GM20000 (cell line): ENCODE results near the gene SEC63.

Source experiments
- DNase-seq: peaks from one replicate; pipeline ENCODE4 v3.0.0; 2012; ENCODE audit warnings: low spot score
- TF ChIP-seq, protein P1 (sequence below): IDR thresholded peaks from 2 replicates; pipeline ENCODE4 v1.5.1; 2012; ENCODE audit warnings: mild to moderate bottlenecking, control low read depth; ENCODE audit errors: extremely low read depth, missing control alignments

The SEC63 gene

DNA sequence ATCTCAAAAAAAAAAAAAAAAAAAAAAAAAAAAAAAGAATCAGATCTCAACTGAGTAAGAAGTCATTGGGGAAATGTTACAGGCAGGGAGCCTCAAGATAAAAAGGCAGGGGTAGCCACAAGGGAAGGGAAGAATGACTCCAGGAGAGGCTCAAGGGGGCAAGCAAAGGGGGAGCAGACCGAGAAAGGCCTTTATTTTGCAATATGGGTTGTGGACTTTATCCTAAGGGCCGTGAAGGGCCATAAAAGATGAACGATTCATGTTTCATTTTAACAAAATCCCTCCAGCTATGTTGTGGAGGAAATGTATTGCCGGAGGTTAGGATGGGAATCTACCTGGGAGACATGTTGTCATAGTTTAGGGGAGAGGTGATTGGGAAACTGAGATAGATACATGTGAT, 25.8 kb upstream of the SEC63 start:
- TF ChIP-seq, protein P1, sequence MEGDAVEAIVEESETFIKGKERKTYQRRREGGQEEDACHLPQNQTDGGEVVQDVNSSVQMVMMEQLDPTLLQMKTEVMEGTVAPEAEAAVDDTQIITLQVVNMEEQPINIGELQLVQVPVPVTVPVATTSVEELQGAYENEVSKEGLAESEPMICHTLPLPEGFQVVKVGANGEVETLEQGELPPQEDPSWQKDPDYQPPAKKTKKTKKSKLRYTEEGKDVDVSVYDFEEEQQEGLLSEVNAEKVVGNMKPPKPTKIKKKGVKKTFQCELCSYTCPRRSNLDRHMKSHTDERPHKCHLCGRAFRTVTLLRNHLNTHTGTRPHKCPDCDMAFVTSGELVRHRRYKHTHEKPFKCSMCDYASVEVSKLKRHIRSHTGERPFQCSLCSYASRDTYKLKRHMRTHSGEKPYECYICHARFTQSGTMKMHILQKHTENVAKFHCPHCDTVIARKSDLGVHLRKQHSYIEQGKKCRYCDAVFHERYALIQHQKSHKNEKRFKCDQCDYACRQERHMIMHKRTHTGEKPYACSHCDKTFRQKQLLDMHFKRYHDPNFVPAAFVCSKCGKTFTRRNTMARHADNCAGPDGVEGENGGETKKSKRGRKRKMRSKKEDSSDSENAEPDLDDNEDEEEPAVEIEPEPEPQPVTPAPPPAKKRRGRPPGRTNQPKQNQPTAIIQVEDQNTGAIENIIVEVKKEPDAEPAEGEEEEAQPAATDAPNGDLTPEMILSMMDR, result no peak
- no peak for DNase-seq

DNA sequence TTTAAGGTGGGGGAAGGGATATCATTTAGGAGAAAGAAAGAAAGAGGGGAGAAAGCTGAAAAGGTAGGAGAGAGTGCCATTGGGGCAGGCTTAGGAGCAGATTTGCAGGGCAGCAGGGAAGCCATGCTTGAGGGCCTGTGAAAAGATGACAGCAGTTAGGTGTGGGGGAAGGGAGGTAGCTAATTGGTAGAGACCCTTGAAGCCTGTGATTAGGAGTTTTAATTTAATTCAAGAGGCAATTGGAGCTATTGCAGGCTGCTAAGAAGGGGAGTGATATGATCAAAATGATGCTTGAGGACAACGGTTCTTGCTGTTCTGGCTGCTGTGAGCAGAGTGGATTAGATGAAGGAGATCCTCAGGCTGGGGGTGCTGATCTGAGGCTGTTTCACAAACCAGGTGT, 24.5 kb upstream of the SEC63 start:
- DNase-seq, result no peak
- TF ChIP-seq, protein P1, result no peak

DNA sequence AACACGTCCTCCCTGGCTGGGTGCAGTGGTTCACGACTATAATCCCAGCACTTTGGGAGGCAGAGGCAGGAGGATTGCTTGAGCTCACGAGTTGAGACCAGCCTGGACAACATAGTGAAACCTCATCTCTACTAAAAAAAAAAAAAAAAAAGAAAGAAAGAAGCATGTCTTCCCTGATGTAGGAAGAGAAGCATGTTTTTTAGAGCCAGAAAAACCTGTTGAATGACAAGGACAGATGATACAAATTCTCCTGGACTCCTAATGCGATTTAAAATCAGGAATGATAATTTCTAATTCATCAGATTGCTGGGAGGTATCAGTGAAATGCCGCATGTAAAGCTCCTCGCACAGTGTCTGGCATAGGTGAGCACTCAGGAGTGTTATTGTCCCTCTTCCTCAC, 23.7 kb upstream of the SEC63 start:
- TF ChIP-seq, protein P1, result no peak
- DNase-seq, result no peak

DNA sequence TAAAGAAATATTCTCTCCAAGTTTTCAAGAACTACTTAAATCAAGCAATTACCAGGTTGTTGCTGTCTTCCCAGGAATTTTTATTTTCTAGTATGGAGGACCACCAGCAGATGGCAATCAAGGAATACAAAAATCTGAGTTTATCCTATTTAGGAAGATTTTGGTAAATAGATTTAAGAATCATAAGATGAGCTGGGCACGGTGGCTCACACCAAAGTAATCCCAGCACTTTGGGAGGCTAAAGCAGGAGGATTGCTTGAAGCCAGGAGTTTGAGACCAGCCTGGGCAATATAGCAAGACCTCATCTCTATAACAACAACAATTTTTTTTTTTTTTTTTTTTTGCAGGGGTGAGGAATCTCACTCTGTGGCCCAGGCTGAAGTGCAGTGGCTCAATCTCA, 19.3 kb upstream of the SEC63 start:
- TF ChIP-seq, protein P1, result no peak
- DNase-seq, result no peak

DNA sequence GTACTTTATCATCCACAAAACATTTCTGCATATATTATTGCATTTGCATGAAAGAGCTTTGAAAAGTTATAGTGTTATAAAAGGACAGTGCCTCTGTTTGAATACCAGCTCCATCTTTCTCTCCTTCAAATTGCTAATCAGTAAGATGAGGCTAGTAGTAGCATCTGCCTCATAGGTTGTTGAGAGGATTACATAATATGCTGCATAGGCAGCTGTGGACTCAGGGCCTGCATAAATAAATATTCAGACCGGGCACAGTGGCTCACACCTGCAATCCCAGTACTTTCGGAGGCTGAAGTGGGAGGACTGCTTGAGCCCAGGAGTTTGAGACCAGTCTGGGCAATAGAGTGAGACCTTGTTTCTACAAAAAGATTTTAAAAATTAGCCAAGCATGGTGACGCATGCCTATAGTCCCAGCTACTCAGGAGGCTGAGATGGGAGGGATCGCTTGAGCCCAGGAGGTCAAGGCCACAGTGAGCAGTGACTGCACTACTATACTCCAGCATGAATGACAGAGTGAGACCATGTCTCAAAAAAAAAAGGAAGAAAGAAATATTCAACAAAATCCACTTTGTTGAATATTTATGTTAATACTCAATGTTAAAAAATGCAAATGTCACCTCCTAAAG, 18.3 kb upstream of the SEC63 start:
- TF ChIP-seq, protein P1, result no peak
- DNase-seq, result no peak

DNA sequence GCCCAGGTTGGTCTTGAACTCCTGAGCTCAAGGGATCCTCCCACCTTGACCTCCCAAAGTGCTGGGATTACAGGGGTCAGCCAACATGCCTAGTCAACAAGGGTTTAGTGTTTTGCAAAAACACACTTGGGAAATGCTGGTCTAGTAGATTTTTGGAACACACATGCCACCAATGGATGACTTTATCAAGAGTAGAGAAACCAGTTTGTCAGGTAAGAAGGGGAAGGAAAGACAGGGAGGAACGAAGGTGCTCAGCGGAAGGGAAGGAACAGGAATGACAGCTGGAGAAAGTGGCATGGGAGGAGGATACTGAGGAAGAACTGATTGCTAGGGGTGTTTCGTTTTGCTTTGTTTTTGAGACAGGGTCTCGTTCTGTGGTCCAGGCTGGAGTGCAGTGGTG, 15.6 kb upstream of the SEC63 start:
- TF ChIP-seq, protein P1, result no peak
- DNase-seq, result no peak

DNA sequence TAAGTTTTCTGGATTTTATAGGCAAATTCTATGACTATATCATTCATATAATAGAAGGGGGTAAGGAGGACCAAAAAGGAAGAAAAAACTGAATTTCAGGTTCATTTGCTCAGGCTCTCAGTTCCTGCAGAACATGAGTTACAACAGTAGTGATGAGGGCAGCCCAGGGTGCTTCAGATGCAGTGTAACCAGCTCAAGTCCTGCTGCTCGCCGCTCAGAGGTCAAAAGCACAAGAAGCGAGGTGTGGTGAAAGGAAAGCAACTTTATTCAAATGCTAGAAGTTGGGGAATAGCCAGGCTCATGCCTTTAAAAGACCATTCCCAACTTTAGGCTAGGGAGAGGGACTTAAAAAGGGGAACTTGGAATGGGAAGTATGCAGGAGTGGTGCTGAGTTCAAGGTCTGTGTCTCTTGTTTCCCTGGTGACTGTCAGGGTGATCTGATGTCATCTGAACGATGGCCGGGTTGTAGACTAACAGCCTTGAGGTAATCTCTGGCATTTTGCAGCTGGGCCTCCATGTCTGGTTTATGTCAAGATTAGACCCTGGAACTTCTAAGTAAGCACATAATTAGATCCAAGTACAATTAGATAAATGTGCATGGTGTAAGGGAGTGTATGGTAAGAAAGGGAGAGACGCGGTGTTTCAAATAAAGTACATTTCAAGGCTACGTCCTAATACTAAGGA, 14.5 kb upstream of the SEC63 start:
- no peak for DNase-seq
- TF ChIP-seq, protein P1, result no peak
